Left colon (tissue), 2 donors: ENCODE data around the gene POU3F2. TPM values are rescaled to one million over a fixed set of nuclear protein-coding genes. Genes with fewer than 3 reads are reported as not detected.

Experiments used
- ATAC-seq: fragments of 200-7000 bp; cut with Tn5 transposase; one replicate; pipeline ENCODE4 v1.9.1; 2020; ENCODE audit warnings: mild to moderate bottlenecking, moderate library complexity
- DNase-seq, 2 donors: peaks; one replicate each; pipeline ENCODE4 v3.0.0-alpha.2; 2020
- intact Hi-C, 2 donors: fragments of 100-400 bp; cut with DNase I in 1 of 2; cut with micrococcal nuclease in 1 of 2; formaldehyde crosslinking; loops; one replicate each; pipeline versions ENCODE4 v1.11.2 to v1.14.0; 2022; cut with DNase I, micrococcal nuclease
- long read RNA-seq: library from polyadenylated mRNA; unstranded; transcript quantifications from one replicate; pipeline ENCODE4 v2.0.0, GENCODE V29; 2021
- total RNA-seq, 2 donors: library from RNA; stranded (reverse); fragmentation: NEBNext Ultra II Directional; extraction: Animal tissue kit (Norgen Biotek cat#: 25700); gene quantifications; one replicate each; pipeline ENCODE4 v1.2.1, GENCODE V29; 2021
- donor health status: DM: no; HTN: no; CAD: no.
- donor health status: DM: yes; HTN: yes; CAD: no.

The POU3F2 gene
- not detected for total RNA-seq
- long read RNA-seq: 0 reads

DNA sequence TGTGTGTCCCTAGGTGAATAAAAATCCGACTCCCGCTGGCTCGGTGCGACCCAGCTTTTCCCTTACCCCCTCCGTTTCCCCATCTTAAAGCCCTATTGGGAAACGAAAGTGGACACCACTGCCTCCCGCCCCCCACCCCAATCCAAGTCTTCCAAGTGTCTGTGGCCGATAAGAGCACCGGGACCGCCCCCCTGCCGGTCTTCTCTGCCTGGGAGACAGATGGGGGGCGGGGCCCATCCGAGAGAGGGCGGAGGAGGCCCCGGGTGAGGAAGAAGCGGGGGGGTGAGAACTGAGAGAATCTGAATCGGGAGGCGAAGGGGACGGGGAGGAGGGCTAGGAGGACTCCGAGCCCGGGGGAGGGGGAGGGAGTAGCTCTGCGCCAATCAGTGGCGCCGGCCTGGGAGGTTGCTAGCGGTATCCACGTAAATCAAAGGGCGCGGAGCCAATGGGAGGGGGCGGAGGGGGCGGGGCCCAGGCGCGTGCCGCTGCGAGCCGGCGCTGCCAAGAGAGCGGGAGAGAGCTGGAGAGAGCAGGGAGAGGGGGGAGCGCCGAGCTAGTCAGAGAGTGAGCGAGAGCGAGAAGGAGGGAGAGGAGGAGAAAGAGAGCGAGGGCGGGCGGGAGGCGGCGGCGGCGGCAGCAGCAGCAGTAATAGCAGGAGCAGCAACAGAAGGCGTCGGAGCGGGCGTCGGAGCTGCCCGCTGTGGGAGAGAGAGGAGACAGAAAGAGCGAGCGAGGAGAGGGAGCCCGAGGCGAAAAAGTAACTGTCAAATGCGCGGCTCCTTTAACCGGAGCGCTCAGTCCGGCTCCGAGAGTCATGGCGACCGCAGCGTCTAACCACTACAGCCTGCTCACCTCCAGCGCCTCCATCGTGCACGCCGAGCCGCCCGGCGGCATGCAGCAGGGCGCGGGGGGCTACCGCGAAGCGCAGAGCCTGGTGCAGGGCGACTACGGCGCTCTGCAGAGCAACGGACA, at the start of gene POU3F2:
POU3F2 (plus strand) TSS at position 515 of the 972 bp plus-strand sequence; CDS start at position 815, 300 bp downstream.
- intact Hi-C loops: no loop called here
- ATAC-seq: peak; percentile 84

DNA sequence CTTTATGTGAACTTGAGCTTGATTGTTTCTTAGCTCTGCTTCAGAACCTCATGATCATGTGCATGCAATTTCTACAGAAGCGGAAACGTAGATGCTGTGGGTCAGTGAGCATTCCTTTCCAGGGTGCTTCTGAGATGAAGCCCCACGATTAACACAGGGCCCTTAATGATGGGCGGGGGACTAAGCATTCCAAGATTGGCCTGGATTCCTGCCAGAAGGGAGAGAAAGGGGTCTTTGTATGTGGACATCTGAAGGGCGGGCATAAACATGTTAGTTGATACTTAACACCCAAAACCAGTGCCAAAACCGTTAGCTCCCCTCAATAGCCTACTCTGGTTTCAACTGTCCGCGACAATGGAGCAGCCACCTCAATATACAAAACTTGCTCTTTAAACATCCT, 46.9 kb upstream of the POU3F2 start:
- intact Hi-C loops: no loop called here
- DNase-seq (no peak), ATAC-seq (no peak)

More for the DNA sequence above, at the start of gene POU3F2:
- peak; percentile 51 to 70 for DNase-seq

GRCh38 chr6:98787961-98788360, 46.4 kb upstream of the POU3F2 start:
- ATAC-seq (no peak), DNase-seq (no peak)

GRCh38 chr6:98794307-98794842, 40.0 kb upstream of the POU3F2 start:
- no peak for DNase-seq
- intact Hi-C loops: no loop called here
- ATAC-seq: no peak

More at GRCh38 chr6:98787961-98788360, 46.4 kb upstream of the POU3F2 start:
- intact Hi-C loops: no loop called here

GRCh38 chr6:98797217-98797994, 37.0 kb upstream of the POU3F2 start:
- intact Hi-C loops: no loop called here
- ATAC-seq (no peak), DNase-seq (no peak)

- ATAC-seq (no peak), DNase-seq (no peak)
- intact Hi-C loops: no loop called here
These were observed 33.5 kb upstream of the POU3F2 start for GRCh38 chr6:98800866-98801265.

DNA sequence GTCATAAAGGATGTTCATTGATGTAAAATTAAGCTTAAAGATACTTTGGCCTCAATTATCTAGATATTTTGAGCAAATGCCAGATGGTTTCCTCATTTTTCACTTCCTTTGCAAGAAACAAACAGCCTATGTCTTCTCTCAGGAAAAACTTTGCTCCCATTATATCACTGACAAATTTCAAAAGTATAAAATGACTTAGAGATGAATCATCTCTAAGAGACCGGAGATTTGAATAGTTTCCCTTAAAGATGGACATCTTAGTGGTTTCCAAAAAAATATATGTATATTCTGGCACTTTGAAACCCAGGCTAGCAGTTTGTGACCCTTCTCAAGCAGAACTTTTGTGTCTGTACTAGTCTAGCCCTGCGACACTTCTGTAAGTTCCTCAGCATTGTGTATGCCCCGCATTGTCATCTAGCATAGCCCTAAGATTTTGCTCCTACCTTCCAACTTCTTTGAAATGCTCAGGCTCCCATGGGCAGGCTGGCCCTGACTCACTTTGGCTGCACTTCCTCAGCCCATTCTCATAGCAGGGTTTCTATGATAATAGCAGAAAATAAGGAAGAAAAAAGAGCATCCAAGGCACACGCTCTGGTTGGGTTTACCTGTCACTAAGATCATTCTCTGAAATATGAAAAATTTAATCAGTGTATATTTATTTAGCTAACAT, 25.7 kb upstream of the POU3F2 start:
- intact Hi-C loops: no loop called here
- ATAC-seq (no peak), DNase-seq (no peak)

DNA sequence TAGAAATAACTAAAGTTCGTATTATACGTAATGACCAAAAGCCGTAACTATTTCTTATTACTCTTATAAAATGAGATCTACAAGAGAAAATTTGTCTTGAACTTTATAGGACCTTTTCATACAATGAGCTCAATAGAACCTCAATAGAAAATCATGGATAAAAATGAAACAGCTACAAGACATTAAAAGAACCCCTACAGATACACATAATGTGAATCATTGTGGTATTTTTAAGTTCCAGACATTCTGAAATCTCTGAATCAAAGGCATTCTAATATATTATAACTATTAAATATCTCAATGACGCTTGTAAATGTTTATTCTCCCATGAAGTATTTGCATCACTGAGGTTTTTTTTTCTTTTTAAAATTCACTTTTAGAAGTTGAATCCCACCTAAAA, 22.2 kb upstream of the POU3F2 start:
- intact Hi-C loops: no loop called here
- DNase-seq (no peak), ATAC-seq (no peak)

- no peak for ATAC-seq
- no peak for DNase-seq
- intact Hi-C loops: no loop called here
These were observed 17.6 kb upstream of the POU3F2 start for GRCh38 chr6:98816799-98817198.

DNA sequence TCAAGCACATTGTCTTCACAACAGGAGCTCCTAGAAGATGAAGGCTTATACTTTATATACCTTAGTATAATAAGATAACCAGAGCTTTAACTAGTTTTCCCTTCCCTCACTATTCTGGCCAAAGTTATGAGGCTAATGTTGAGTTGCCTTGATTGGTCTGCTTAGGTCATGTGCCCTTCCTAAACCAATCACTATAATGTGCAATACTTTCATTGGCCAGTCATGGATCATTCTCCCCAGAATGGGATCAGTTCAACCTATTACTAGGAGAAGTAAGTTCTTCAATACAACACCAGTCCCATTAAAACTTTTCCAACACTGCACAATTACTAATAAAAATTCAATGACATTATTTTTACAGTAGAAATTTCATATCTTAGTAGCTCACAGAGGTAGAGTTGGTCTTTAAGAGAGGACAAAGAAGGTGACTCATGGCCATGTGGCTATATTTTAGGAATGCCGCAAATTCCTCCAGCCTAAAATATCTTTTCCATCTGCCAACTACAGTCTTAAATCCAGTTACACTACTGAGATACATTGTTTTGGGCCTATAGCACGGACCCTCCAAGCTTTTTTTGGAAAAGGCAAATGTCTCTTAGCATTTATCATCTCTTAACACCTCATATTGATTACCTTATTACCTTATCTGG, 12.5 kb upstream of the POU3F2 start:
- DNase-seq: no peak
- no peak for ATAC-seq
- intact Hi-C loops: no loop called here

- no peak for DNase-seq
- intact Hi-C loops: no loop called here
- ATAC-seq: no peak
These were observed 10.8 kb upstream of the POU3F2 start for GRCh38 chr6:98823428-98824161.

- DNase-seq (no peak), ATAC-seq (no peak)
- intact Hi-C loops: no loop called here
These were observed 10.0 kb upstream of the POU3F2 start for GRCh38 chr6:98824162-98824901.

GRCh38 chr6:98824902-98825599, 9.3 kb upstream of the POU3F2 start:
- intact Hi-C loops: no loop called here
- no peak for ATAC-seq
- DNase-seq: no peak

DNA sequence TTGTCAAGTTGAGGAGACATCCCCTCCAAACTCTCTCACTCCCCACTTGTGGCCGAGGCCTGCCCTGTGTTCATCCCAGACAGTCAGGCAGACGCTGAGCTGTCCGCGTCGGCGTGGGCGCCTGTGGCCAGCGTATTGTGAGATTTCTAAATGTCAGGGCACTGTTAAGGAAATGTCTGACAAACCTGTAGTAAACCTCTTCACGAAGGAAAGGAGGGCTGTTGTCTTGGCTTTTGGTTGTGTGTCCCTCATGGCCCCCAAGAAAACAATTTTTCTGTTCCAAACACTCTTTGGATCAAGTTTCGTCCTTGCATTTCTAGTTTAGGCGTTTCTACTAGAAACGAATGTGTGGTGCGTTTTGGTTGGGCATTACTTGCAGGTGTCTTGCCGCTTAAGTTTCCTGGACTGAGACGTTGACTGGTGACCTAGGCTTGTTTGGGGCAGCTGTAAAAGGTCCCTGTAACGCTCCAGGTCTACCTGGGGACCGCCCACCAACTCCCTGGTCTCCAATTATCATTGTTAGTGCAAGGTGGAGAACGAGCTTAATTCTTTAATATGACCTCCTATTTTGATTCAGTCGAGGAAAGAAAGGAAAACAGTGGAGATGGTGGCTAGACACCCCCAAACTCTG, 8.7 kb upstream of the POU3F2 start:
- DNase-seq: no peak
- intact Hi-C loops: no loop called here
- no peak for ATAC-seq

GRCh38 chr6:98827295-98828159, 6.8 kb upstream of the POU3F2 start:
- DNase-seq (no peak), ATAC-seq (no peak)
- intact Hi-C loops: no loop called here
